GM11168 (cell line): ENCODE results near the gene RADIL.

Experiments used
- in situ Hi-C: fragments of 300-500 bp; cut with MboI; formaldehyde crosslinking; loops from one replicate; pipeline ENCODE4 v1.12.0; 2022; ENCODE audit warnings: low sequenced_read_pairs; ENCODE audit not compliant: unreplicated experiment

RADIL gene

DNA sequence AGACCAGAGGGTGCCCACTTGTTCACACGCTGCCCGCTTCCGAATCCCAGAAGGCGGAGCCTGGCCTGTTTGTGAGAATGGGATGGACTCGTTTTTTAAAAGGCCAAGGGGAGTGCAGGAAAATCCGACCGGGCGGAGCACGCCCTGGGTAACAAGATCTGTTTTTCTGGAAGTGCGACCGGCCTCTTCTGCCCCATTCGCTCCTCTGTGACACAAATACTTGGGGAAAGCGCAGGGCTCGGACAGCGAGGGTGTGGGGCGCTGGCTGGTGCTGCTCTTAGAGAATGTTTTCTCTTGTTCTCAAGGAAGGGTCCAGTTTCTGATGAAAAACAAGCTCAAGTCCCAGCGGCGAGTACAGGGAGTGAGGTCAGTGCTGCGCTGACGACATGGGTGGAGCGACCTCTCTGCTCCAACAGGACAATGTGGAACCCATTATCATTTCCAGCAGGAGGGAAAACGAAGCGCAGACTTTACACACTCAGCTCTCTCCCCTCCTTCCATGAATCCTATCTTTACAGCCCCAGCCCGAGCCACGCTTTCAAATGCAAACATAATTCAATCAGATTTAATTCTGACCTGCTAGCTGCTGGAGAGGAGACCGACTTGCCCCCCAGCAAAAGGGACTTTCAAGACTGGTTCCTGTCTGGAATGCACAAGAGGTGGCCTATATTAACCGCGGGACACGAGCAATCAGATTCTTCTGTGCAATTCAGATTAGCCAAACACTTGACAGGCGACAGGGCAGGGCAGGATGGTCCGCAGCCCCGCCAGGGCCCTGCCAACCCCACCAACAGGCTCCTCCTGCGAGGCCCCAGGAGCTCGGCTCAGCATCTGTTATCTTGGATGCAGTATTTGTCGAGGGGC lies 1.1 kb downstream of the RADIL start:
- in situ Hi-C loops: no loop called here

GRCh38 chr7:4880218-4880617 lies 3.3 kb downstream of the RADIL start:
- in situ Hi-C loops: no loop called here

- in situ Hi-C loops: no loop called here
These were observed 4.0 kb downstream of the RADIL start for GRCh38 chr7:4879396-4880081.

DNA sequence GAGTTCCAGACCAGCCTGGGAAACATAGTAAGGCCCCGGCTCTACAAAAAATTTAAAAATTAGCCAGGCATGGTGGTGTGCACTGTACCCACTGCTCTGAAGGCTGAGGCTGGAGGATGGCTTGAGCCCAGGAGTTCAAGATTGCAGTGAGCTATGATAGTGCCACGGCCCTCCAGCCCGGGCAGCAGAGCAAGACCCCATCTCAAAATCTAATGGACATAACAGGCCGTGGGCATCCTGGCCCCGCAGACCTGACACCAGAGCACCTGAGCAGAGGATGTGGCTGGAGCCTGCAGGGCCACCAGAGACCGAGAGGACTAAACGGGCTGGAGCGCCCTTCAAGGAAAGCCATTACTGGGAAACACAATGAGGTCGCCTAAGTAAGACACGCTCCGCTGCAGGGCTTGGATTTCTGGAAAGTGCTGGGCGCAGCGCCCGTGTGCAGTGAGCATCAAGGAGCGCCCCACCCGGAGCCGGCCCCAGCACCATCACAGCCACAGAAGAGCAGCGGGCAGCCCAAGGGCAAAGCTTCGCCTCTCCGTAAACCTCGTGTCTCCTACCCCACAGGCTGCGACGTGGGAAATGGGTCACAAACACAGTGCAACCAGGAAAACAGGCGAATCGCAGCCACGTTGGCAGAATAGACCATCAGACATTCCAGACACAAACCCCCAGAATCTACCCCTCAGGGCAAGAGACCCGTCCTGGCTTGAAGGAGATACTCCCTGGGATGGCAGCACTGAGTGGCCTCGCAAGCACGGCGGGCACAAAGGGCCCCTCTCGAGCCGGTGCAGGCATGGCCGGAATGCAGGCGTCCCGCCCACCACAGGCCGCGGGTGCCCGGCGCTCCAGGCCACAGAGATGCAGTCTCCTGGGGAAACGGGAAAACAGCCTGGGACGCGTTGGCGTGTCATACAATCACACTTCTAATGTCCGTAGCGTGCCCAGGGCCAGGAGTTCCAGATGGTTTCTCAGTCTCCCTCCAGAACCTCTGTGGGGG lies 4.9 kb downstream of the RADIL start:
- in situ Hi-C loops: no loop called here

- in situ Hi-C loops: no loop called here
These were observed 6.9 kb downstream of the RADIL start for GRCh38 chr7:4876586-4876985.

GRCh38 chr7:4875391-4875790 lies 8.1 kb downstream of the RADIL start:
- in situ Hi-C loops: no loop called here

- in situ Hi-C loops: no loop called here
These were observed 10.2 kb downstream of the RADIL start for GRCh38 chr7:4873071-4873944.

DNA sequence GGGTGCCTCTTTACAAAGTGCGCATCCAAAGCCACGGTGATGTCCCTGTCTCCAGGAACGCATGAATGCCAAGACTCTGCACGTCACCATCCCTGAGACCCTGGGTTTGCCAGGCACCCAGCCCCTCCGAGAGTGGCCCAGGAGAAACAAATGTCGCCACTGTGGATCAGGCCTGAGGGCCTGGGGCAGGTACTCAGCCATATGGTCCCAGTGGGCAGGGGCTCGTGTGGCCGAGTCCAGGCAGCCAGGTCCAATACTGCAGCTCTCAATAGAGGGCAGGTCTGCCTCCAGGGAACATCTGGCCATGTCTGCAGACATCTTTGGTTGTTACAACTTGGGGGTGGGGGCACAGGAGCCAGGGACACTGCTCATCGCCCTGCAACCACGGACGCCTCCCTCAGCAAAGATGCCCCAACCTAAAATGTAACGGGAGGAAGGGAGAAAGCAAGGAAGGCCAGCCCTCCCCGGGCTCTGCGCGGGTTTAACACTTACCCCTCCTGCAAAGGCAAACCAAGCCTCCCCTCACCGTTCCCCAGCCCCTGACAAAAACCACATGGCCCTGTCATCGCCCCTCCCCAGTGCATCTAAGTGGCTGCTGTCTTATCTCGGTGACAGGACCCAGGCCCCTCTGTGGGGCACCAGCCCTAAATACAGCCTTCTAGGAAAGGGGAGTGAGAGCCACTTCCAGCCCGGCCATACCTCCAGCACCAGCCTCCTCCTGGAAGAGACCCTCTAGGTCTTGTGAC lies 11.4 kb downstream of the RADIL start:
- in situ Hi-C loops: no loop called here

DNA sequence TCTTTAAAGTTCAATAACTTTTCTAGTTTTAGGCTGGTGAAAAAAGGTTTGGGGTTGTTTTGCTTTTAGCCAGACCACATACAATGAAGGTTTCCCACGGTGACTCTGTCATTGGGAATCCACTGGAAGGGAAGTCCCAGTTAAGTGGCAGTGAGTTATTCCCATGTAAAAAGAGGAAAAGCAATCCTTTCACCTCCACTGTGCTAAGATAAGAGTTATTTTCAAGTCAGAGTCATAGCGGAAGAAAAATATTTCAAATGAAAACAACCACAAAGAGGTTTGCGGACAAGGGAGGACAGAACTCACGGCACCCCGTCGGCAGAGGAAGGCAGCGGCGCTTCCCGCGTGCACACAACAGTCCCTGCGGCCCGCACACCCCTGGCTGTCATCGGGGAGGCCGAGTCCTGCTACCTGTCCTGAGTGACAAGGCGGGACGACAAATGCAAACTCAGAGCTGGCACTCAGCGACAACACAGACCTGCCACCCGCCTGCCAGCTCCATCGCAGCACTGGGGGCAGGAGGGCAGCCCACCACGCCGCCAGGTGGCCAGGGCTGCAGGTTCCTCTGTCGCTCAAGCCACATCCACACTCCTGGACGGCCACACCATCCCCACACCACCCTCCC lies 12.3 kb downstream of the RADIL start:
- in situ Hi-C loops: no loop called here

GRCh38 chr7:4868493-4868892 lies 15.0 kb downstream of the RADIL start:
- in situ Hi-C loops: no loop called here

- in situ Hi-C loops: no loop called here
These were observed 16.7 kb downstream of the RADIL start for GRCh38 chr7:4866528-4867496.

GRCh38 chr7:4862156-4862555 lies 21.4 kb downstream of the RADIL start:
- in situ Hi-C loops: no loop called here

- in situ Hi-C loops: no loop called here
These were observed 21.8 kb downstream of the RADIL start, which contains the start of gene PAPOLB for GRCh38 chr7:4861673-4862072. TSS of gene PAPOLB (minus strand) at chr7:4862030. CDS start at chr7:4861810, 220 bp downstream.

DNA sequence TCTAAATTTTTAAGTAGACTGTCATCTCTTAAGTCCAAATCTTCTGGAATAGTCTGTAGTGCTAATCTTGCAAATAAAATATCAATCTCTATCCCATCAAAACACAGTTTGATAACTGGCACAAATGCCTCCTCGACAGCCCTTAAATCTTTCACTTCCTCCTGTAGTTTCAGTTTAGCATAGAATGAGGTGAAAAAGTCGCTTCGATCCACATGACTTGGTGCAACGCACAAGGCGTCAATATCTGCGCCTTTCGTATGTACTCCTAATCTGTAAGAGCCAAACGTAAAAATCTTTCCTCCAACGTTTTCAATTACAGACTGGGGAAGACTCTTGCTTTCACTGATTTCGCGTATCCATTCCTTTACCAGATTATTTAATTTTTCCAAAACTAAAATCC lies 22.3 kb downstream of the RADIL start:
- in situ Hi-C loops: no loop called here

GRCh38 chr7:4857189-4857588 lies 26.3 kb downstream of the RADIL start:
- in situ Hi-C loops: no loop called here

DNA sequence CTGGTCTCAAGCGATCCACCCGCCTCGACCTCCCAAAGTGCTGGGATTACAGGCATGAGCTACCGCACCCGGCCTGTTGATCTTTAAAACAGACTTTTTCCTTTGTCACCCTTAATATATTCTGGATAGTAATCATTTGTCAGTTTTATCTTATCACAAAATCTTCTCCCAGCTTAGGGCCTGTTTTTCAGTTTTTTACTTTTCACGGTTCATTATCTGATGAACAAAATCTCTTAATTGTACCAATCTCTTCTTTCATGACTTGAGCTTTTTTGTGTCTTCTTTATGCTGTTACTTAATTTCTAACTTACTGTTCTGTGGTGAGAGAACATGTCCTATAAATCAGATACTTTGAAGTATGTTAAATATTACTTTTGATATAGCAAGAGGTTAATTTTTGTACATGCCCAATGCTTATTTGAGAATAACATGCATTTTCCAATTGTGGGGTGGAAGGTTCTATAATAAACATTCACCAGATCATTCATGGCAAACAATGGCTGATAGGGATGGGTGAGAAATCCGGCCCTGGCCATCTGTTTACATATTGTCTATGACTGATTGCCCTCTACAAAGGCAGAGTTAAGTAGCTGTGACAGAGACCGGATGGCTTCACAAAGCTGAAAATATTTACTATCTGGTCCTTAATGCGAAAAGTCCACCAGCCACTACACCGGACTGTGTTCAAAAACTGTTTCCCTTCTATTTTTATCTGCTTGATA lies 27.0 kb downstream of the RADIL start:
- in situ Hi-C loops: no loop called here

- in situ Hi-C loops: no loop called here
These were observed 28.6 kb downstream of the RADIL start for GRCh38 chr7:4854916-4855315.
